Activated gamma-delta T cell (primary cell): ENCODE measurements around the gene SIK2.
"Not testable (repeated sequence)": the region's sequence is repeated elsewhere in the genome, so short reads cannot be mapped to it uniquely, and the experiment has no call there.

ENCODE experiments used
- DNase-seq: peaks from one replicate; lab custom pipeline; 2025; lab: John Stamatoyannopoulos, UW

The SIK2 gene

GRCh38 chr11:111699579-111700156 lies 97.4 kb downstream of the SIK2 start:
- no peak for DNase-seq

GRCh38 chr11:111700162-111700561 lies 97.9 kb downstream of the SIK2 start:
- no peak for DNase-seq

- no peak for DNase-seq
Measured at GRCh38 chr11:111702623-111703022, 100.4 kb downstream of the SIK2 start.

GRCh38 chr11:111703576-111703975 lies 101.3 kb downstream of the SIK2 start:
- DNase-seq = no peak

- DNase-seq = no peak
Measured at GRCh38 chr11:111707039-111707690, 104.9 kb downstream of the SIK2 start.

GRCh38 chr11:111707691-111708067 lies 105.4 kb downstream of the SIK2 start:
- DNase-seq = no peak

- no peak for DNase-seq
Measured at GRCh38 chr11:111714522-111714921, 112.3 kb downstream of the SIK2 start.

- DNase-seq = no peak
Measured at GRCh38 chr11:111715142-111715816, 113.0 kb downstream of the SIK2 start.

GRCh38 chr11:111717660-111718059 lies 115.4 kb downstream of the SIK2 start:
- not testable (repeated sequence) for DNase-seq

- no peak for DNase-seq
Measured at GRCh38 chr11:111718436-111718835, 116.2 kb downstream of the SIK2 start.

- DNase-seq = no peak
Measured at GRCh38 chr11:111718859-111719258, 116.6 kb downstream of the SIK2 start.

GRCh38 chr11:111719379-111719778 lies 117.1 kb downstream of the SIK2 start:
- DNase-seq = no peak

- DNase-seq = no peak
Measured at GRCh38 chr11:111720801-111721494, 118.7 kb downstream of the SIK2 start.

- DNase-seq = no peak
Measured at GRCh38 chr11:111722501-111722900, 120.3 kb downstream of the SIK2 start.

GRCh38 chr11:111723595-111723994 lies 121.3 kb downstream of the SIK2 start:
- DNase-seq = no peak

GRCh38 chr11:111724615-111725129 lies 122.4 kb downstream of the SIK2 start:
- DNase-seq = no peak

- no peak for DNase-seq
Measured at GRCh38 chr11:111725621-111726020, 123.4 kb downstream of the SIK2 start.

- DNase-seq = no peak
Measured at GRCh38 chr11:111726301-111726713, 124.1 kb downstream of the SIK2 start.

GRCh38 chr11:111727431-111727830 lies 125.2 kb downstream of the SIK2 start:
- no peak for DNase-seq

- DNase-seq = no peak
Measured at GRCh38 chr11:111729071-111729830, 127.0 kb downstream of the SIK2 start.

- DNase-seq = no peak
Measured at GRCh38 chr11:111729831-111730311, 127.6 kb downstream of the SIK2 start.
